Measurements from ENCODE around the gene MPDZ.
A peak's percentile ranks its signal among the peaks of the same experiment; 100 is the strongest.

Gene MPDZ

DNA sequence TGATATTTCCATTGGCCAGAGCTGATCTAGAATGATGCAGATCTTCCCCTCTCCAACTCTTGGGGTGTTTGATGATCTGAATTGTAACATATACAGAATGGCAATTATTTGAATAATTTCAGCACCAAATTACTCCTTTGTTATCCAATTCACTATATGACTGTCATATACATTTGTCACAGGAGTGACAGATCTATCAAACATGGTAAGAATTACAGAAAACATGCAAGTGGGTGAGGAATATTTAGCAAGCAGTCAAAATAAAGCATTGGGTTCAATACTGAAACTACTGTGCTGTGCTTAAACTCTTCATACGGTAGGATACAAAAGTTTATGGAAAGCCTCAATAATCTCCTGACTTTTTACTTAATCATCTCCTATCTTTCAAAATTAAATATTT, 8.8 kb downstream of the MPDZ start:
- Histone ChIP-seq H3K4me3 (ENCODE audit: low read depth, low read length) (no peak overlapping the region), H3K9me3 (ENCODE audit: control insufficient read depth, insufficient read depth, low read depth, low read length) (no peaks in the 10 kb centered on the region), H3K4me1 (ENCODE audit: control insufficient read depth, insufficient read depth, low read length) (peaks cover 19% of the 10 kb centered on the region), H3K36me3 (ENCODE audit: control insufficient read depth in 2 of 2, insufficient read depth in 1 of 2, low read length in 2 of 2) (no peaks in the 10 kb centered on the region), H3K27ac (ENCODE audit: extremely low read depth, low read depth, low read length) (no peak overlapping the region)
- ChIA-PET POLR2A (no interaction called here), CTCF (interaction anchor here (0.7 kb wide), 2 partner anchors 17 to 568 kb away, joined by 3 to 4 read pairs; no protein-coding TSS in a partner anchor)
- TF ChIP-seq SCRT1 (tag by site-specific recombination; IDR thresholded peaks at IDR 0.05; ENCODE audit: borderline replicate concordance) (no peak), ZBTB7A (tag by site-specific recombination; IDR thresholded peaks at IDR 0.05; ENCODE audit: low read depth) (no peak), ZNF391 (tag by site-specific recombination; IDR thresholded peaks at IDR 0.05; ENCODE audit: borderline replicate concordance, low read depth) (no peak), KLF8 (tag by site-specific recombination; IDR thresholded peaks at IDR 0.05) (no peak), ZNF335 (tag by site-specific recombination; conservative IDR thresholded peaks at IDR 0.05) (no peak), HOXA7 (CRISPR knock-in tag; IDR thresholded peaks at IDR 0.05; ENCODE audit: borderline replicate concordance) (no peak), ZBTB6 (tag by site-specific recombination; IDR thresholded peaks at IDR 0.05) (no peak), ZNF549 (tag by site-specific recombination; IDR thresholded peaks at IDR 0.05) (no peak), ZNF560 (tag by site-specific recombination; IDR thresholded peaks at IDR 0.05; ENCODE audit: borderline replicate concordance) (no peak), ZNF555 (tag by site-specific recombination; conservative IDR thresholded peaks at IDR 0.05) (no peak), SP2 (tag by site-specific recombination; IDR thresholded peaks at IDR 0.05) (no peak), KLF17 (tag by site-specific recombination; IDR thresholded peaks at IDR 0.05) (no peak), EGR2 (tag by site-specific recombination; IDR thresholded peaks at IDR 0.05; ENCODE audit: low read depth) (no peak), ZNF362 (tag by site-specific recombination; IDR thresholded peaks at IDR 0.05) (no peak), ZNF132 (tag by site-specific recombination; IDR thresholded peaks at IDR 0.05; ENCODE audit: borderline replicate concordance) (no peak), ZNF785 (tag by site-specific recombination; IDR thresholded peaks at IDR 0.05) (no peak)
- TF ChIP-seq, protein P1, sequence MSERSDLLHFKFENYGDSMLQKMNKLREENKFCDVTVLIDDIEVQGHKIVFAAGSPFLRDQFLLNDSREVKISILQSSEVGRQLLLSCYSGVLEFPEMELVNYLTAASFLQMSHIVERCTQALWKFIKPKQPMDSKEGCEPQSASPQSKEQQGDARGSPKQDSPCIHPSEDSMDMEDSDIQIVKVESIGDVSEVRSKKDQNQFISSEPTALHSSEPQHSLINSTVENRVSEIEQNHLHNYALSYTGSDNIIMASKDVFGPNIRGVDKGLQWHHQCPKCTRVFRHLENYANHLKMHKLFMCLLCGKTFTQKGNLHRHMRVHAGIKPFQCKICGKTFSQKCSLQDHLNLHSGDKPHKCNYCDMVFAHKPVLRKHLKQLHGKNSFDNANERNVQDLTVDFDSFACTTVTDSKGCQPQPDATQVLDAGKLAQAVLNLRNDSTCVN (tag by site-specific recombination; optimal IDR thresholded peaks at IDR 0.05): no peak

DNA sequence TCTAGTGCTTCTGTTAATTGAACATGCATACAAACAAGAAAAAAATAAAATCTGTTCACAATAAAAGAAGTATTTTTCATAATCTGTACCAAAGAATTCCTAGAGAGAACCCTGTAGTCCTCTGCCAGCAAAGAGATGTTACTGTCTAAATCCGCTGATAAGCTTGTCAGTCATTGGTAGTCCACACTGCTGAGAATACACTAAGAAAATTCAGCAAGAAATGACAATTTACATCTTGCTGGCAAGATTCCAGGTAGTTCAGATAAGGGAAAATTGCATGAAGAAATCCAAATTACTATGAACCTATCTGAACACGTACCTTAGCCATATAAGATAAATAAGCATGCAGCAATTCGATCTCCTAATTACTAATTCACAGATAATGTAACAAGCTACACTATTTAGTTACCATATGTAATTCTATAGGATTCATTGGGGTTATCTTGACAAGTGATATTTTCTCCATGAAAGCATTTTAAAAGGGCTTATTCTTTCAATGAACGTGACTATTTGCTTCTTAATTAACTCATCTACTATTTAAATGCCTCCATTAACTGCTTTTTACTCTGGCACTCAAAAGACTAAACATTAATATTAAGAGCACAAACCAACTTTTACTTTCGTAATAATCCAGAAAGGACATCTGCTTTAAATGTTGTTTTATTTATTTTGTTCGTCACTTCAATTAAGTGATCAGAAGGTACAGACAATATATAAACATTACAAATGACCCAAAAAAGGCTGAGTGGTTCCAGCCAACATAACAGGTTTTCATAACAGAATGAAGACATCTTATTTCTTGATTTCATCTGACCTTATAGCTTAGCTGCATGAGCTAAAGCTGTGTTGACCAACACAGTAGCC, 9.7 kb downstream of the MPDZ start:
- CTCF ChIA-PET: interaction anchor here (0.7 kb wide), 1 partner anchor 16 kb away, joined by 4 read pairs; no protein-coding TSS in a partner anchor
- POLR2A ChIA-PET: interaction anchor here (0.6 kb wide), 1 partner anchor 1103 kb away, joined by 3 read pairs; no protein-coding TSS in a partner anchor
- H3K36me3 ChIP-seq (ENCODE audit: control insufficient read depth in 2 of 2, insufficient read depth in 1 of 2, low read length in 2 of 2): no peaks in the 10 kb centered on the region
- no peak overlapping the region for H3K4me3 ChIP-seq (ENCODE audit: low read depth, low read length)
- H3K9me3 ChIP-seq (ENCODE audit: control insufficient read depth, insufficient read depth, low read depth, low read length): no peaks in the 10 kb centered on the region
- peak overlapping the region; percentile 43; the same call in 1 of the 2 replicates for H3K27ac ChIP-seq (ENCODE audit: extremely low read depth, low read depth, low read length)
- peaks cover 19% of the 10 kb centered on the region for H3K4me1 ChIP-seq (ENCODE audit: control insufficient read depth, insufficient read depth, low read length)
- TF ChIP-seq FEZF1 (tag by site-specific recombination; IDR thresholded peaks at IDR 0.05) (peak; percentile 80), ZNF843 (tag by site-specific recombination; IDR thresholded peaks at IDR 0.05) (peak; percentile 91), MYNN (tag by site-specific recombination; IDR thresholded peaks at IDR 0.05; ENCODE audit: borderline replicate concordance) (peak; percentile 33; the same call in 1 of the 2 replicates), KLF1 (tag by site-specific recombination; IDR thresholded peaks at IDR 0.05) (no peak), SP7 (tag by site-specific recombination; IDR thresholded peaks at IDR 0.05) (peak; percentile 86), KLF8 (tag by site-specific recombination; IDR thresholded peaks at IDR 0.05) (peak; percentile 47)
- TF ChIP-seq, protein P2, sequence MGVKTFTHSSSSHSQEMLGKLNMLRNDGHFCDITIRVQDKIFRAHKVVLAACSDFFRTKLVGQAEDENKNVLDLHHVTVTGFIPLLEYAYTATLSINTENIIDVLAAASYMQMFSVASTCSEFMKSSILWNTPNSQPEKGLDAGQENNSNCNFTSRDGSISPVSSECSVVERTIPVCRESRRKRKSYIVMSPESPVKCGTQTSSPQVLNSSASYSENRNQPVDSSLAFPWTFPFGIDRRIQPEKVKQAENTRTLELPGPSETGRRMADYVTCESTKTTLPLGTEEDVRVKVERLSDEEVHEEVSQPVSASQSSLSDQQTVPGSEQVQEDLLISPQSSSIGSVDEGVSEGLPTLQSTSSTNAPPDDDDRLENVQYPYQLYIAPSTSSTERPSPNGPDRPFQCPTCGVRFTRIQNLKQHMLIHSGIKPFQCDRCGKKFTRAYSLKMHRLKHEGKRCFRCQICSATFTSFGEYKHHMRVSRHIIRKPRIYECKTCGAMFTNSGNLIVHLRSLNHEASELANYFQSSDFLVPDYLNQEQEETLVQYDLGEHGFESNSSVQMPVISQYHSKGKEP (tag by site-specific recombination; IDR thresholded peaks at IDR 0.05): peak; percentile 43; the same call in 1 of the 2 replicates
- TF ChIP-seq, protein P3, sequence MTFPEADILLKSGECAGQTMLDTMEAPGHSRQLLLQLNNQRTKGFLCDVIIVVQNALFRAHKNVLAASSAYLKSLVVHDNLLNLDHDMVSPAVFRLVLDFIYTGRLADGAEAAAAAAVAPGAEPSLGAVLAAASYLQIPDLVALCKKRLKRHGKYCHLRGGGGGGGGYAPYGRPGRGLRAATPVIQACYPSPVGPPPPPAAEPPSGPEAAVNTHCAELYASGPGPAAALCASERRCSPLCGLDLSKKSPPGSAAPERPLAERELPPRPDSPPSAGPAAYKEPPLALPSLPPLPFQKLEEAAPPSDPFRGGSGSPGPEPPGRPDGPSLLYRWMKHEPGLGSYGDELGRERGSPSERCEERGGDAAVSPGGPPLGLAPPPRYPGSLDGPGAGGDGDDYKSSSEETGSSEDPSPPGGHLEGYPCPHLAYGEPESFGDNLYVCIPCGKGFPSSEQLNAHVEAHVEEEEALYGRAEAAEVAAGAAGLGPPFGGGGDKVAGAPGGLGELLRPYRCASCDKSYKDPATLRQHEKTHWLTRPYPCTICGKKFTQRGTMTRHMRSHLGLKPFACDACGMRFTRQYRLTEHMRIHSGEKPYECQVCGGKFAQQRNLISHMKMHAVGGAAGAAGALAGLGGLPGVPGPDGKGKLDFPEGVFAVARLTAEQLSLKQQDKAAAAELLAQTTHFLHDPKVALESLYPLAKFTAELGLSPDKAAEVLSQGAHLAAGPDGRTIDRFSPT (tag by site-specific recombination; IDR thresholded peaks at IDR 0.05): peak; percentile 56; the same call in 1 of the 2 replicates
